SW 1271 (cell line): Measurements from ENCODE around the gene TMEM60.
A peak's percentile ranks its signal among the peaks of the same experiment; 100 is the strongest.
"Not testable (repeated sequence)": the region's sequence is repeated elsewhere in the genome, so short reads cannot be mapped to it uniquely, and the experiment has no call there.

ENCODE experiments used
- DNase-seq, 2 experiments: peaks; one replicate each; lab custom pipeline; 2025; lab: John Stamatoyannopoulos, UW

TMEM60 gene

DNA sequence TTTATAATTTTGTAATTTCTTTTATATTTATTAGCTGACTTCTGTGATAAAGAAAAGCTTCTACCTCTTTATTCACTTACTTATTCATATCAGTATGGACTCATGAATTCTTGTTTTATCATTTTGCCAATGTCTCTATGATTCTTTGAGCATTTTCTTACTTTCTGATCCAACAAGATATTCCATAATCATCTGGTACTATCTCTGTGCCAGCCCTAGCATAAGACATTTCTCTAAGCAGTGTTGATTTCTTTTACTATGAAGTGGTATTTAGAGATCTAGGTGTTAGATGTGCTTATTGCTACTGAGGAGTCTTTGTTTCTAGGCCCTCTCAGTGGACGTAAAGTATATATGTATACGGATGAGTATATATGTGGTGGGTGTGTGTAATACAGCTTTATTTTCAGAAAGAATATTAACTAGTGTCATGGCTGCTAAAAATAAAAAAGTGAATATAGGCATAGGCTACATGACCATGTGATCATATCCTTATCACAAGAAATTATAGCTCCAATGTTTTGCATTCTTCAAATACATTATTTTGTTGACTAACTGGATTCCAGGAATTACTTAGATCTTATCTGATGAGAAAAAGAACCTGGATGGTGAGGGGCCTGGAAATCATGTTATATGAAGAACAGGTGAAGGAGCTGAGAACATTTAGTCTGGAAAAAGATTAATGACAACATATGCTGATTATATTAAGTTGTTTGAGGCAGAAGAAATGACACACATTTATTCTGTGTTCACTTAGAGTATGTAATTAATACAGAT, 13.5 kb upstream of the TMEM60 start:
- DNase-seq, result peak; percentile 15 to 69

DNA sequence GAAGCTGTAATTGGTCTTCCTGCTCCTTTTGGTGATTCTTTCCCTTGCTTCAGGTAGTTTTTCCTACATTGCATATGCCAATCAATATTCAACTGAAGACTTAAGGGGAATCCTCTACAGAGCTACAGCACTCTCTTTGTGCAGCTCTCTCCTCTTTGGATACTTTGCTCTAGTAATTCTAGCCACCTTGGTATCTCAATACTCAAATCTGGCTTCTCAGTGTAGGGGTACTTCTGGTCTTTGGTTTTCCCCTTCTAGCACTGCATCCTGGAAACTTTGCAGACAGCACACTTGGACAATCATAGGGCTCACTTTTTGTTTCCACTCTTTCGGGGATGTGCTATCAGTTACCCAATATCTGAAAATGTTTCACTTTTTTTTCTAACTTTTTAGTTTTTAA, 10.3 kb upstream of the TMEM60 start:
- DNase-seq, result no peak

DNA sequence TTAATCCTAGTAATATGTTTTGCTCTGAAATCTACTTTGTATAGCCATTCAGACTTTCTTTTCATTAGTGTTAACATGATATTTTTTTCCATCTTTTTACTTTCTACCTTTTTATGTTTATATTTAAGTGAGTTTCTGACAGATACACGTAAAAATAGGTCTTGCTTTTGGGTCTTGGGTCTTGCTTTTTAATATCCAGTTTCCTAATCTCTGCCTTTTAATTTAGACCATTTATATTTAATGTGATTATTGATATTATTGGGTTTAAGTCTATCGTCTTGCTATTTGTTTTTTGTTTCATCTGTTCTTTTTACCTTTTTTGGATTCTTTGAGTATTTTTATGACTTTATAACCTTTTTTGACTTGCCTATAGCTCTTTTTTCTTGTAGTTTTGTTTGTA, 8.2 kb upstream of the TMEM60 start:
- no peak for DNase-seq

DNA sequence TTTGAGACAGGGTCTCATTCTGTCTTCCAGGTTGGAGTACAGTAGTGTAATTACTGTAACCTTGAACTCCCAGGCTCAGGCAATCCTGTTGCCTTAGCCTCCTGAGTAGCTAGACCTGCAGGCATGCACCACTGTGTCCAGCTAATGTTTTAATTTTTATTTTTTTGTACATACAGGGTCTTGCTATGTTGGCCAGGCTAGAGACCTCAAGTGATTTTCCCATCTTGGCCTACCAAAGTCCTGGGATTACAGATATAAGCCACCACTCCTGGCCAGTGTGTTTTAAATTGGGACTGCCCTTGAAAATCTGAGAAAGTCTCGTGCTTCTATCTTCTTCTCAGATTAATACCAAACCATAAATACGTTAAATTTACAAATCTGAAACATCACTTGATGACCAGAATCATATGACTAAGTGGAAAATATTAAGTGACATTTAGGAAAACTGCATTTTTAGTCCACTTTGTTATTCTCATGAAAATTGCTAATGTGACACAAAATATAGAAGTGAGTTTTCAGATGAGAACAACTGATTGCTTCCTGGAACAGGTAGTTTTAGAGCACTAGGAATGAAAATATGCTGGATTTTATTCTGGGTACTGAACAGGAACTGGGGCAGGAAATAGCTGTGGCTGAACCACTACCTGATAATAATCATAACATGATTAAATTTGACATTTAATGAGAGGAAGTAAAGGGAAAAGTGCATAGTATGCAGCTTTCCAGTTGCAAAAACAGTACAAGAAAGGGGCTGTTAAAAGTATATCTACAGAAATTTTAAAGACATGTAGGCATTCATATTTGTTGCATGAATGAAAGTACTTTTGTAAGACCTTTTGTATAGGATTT, 4.5 kb upstream of the TMEM60 start:
- no peak for DNase-seq

DNA sequence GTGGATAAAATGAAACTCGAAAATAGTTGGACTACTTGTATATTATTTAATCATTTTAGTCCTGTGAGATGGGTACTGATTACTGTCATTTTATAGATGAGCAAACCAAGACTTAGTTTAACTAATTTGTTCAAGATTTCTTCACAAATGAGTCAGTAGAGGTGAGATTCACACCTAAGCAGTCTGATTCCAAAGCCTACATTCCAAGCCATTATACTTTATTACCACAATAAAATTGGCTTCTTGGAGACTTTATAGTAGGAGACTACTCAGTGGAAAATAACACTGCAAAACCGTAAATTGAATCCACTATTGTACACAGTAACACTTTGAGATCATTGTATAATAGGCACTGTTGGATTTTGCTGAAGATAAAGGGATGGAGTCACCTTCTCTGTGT, 2.5 kb upstream of the TMEM60 start:
- DNase-seq, result no peak

DNA sequence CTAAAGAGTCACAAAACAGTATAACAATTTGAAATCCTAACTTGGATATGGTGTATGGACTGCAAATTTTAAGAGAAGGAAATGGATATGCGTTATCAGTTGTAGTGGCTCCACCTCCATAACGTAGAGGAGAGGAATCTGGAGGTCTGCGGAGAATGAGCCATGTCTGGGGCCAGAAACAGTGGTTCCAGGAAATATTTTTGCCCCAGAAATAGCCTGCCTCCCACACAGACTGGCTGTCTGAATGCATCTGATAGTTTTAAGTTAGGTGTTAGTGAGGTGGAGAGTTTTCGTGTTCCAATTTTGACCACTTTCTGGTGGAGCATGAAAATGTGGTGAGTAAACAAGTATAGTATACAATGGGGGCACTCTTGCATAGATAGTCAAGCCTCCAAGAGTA, 1.9 kb upstream of the TMEM60 start:
- no peak for DNase-seq

DNA sequence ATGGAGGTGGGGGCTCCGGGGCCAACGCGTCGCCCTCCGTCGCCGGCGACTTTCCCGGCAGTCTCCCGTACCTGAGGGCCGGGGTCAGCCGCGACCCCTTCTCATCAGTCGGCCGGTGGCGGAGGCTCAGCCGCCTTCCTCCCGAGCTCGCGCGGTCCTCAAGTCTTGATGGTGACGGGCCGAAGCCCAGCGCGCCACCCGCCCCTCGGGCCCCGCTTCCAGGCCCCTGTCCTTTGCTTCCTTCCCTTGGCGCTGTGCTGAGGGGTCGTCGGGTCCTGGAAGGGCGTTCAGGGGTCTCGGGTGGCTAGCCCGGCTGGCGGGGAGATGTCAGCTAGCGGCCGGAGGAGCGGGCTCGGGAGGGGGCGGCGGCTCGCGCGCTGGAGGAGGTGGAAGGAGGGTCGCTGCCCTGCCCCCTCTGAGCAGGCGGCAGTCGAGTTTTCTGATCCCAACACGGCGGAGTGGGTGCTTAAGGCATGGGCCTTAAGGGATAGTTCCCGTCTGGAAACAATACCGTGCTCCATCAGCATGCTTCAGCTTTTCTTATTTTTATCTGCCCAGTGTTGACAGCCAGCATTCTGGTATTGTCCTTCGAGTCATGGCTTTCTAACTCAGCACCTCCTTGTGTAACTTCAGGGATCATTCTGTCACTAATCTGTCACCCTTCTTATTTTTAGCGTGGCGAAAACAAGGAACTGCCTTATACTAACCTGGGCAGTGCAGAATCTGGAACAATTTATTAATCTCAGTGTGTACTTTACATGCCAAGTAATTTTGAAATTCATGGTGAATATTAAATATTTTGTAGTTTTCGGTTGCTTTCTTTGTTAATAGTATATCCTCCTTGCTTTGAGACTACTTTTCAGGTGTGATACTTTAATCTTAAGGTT, 1.1 kb upstream of the TMEM60 start:
- peak in 1 of 2 experiments; percentile 31 for DNase-seq

DNA sequence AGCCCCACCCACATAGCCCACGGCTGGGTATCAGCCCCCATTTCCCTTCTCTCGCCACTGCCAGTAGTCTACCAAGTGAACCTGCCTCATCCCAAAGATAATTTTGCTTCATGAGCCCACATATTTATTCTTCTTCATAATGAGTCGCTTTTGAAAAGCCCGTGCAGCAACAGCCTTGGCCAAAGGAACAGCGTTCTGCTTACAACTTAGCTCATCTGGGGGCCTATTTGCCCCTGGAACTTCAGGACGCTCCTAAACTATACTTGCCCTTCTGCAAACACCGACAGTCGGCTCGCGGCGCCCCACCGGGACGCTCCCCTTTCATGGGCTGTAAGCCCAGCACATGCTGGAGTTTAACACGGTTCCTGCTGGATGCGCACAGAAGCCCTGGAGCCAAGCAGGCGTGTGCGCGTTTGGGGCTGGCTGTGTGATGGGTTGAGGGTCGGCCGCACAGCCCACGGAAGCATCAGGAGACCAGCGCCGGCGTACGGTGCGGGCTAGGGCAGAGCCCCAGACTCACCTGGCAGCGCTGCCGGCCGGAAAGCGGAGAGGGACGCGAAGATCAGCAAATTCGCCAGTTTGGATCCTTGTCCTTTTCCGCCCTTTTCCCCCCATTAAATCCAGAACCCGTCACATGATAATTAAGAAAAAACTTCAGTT, 370 bp downstream of the TMEM60 start:
- no peak for DNase-seq

DNA sequence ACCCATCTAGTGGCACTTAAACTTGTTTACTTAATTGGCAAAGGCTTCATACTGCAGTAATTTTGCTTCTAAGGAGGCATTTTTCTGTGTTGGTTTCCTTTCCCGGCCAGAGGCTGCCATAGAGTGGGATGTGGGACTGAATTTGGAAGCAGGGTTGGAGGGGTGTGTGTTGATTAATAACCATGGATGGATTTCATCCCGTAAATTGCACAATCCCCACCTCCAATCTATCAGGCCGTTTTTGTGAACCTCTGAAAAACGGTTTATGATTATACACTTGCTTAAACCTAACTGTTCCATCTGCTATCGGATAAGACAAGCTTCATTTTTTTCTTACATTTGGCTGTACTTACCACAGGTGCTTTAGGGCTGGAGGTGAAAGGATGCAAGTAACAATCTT, 1.3 kb downstream of the TMEM60 start:
- no peak for DNase-seq

DNA sequence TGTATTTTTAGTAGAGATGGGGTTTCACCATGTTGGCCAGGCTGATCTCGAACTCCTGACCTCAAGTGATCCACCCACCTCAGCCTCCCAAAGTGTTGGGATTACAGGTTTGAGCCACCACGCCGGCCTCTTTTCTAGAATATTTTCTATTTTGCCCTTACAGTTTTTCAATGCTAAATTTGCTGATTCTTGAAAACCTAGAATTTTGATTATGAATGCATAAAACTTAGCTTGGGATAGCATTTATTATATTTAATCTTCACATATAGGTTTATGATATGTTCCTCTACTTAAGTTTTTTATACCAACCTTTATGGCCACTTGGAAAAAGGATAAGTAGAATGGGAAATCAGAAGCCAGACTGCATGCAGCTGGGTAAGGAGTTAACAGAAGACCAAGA, 2.1 kb downstream of the TMEM60 start:
- no peak for DNase-seq

DNA sequence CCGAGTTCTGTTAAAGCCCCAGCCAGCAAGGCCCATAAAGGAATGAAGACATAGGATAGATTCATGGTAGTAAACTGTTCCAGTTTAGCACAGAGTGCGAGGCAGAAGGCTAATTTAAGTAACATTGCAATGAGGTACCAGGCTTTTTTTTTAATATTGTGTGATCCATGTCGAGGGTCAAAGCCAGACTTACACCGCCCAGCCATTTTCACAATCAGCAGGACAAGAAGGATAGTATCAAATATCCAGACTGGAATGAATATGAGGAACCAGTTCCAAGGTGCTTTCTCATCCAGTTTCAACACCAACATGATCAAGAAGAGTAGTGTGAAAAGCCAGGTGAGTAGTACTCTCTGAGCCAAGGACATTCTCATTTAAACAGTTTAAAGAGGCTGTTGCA, 4.2 kb downstream of the TMEM60 start:
- DNase-seq, result no peak

DNA sequence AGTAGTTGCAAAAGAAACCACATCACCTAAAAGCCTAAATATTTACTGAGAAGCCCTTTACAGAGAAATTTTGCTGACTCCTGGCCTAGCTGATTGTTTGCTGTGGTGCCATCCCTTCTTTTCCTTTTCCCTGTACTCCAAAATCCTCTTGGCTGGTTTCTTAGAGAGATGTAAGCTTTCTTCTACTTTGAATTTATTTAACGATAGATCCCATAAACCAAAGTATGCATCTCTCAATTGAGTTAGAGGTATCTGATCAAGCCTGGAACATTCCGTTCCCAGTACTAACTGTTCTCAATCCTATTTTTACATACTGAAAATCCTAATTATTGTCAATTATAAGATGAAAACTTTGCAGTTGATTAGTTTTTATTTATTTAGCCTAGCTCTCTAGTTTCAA, 6.3 kb downstream of the TMEM60 start:
- no peak for DNase-seq

DNA sequence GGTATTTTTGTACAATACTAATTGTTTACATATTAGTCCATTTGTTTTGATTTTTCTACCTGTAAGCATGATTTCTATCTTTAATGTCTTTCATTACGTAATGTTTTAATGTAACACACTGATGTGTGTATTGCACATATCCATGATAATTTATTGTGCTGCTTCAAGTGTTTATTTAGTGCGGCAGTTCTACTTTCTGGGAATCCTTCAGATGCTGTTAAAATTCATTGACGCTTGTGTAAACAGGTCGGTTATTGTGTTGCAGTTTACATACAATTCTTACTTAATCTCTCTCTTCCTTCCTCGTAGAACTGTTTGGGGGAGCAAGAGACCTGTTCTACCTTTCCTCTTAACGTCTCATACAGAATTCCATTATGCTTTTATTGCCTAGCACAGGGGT, 6.9 kb downstream of the TMEM60 start:
- no peak for DNase-seq

DNA sequence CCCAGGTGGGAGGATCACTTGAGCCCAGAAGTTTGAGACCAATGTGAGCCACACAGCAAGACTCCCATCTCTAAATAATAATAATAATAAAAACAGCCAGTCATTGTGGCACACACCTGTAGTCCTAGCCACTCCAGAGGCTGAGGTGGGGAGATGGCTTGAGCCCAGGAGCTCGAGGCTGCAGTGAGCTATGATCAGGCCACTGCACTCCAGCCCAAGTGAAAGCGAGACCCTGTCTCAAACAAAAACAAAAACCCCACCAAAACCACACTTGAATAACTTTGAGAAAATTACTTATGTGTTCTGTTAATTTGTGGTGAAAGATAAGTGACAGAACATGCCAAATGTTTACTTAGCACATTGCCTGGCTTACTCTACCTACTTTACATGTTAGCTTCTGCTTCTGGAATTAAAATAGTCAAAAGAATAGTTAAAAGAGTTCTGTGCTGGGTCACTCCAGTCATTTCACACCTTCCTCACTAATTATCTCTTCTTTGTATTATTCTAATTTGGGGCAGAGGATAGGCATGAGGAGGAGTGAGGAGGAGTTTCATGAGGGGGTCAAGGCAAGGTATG, 9.8 kb downstream of the TMEM60 start:
- no peak for DNase-seq

DNA sequence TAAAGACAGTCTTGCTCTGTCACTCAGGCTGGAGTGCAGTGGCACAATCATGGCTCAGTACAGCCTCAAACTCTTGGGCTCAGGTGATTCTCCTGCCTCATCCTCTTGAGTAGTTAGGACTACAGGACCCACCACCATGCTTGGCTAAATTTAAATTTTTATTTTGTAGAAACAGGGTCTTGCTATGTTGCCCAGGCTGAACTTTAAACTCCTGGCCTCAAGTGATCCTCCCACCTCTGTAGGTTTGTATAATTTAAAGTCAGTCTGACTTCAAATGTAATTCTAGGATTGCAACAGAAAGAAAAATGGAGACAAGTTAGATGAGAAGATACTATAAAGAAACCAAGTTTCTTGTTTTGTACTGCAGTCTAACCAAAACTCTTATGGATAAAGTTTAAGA, 11.5 kb downstream of the TMEM60 start:
- DNase-seq, result no peak

DNA sequence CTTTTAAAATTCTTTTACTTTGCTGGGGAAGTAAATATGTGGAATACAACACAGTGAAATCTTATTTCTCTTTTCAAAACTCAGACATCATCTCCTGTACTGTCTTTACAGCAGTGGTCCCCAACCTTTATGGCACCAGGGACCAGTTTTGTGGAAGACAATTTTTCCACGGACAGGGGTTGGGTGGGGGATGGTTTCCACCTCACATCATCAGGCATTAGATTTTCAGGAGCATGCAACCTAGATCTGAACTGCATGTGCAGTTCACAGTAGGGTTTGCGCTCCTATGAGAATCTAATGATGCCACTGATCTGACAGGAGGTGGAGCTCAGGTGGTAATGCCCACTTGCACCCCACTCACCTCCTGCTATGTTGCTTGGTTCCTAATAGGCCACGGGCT, 12.2 kb downstream of the TMEM60 start:
- no peak for DNase-seq

DNA sequence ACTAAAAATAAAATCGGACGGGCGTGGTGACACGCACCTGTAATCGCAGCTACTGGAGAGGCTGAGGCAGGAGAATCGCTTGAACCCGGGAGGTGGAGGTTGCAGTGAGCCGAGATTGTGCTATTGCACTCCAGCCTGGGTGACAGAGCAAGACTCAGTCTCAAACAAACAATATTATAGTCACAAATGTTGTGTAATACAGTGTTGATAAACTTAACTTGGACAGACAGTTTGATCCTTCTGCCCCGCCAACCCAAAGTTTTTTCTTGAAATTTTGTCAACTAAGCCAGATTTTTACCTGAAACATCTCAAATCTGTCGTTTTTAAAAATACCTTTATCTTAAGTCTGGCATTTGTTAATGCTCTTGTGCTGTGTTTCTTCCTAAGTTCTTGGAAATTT, 13.8 kb downstream of the TMEM60 start:
- not testable (repeated sequence) for DNase-seq

DNA sequence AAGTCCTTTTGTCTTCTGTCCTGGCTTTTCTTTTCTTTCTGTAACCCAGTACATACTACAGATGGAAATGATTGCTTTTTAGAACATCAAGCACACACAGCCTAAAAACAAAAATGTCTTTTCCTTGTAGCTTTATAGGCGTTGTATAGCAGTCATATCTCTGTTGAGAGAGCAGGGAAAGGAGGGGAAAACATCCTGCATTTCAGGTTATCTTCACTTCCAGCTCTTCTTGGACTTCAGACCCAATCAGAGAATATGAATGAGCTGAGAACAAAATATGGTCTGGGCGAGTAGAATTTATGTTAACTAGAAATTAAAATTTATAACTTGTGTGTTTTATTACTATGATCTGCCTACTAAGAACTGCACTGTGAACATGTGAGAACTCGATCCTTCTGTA, 14.7 kb downstream of the TMEM60 start:
- no peak for DNase-seq

DNA sequence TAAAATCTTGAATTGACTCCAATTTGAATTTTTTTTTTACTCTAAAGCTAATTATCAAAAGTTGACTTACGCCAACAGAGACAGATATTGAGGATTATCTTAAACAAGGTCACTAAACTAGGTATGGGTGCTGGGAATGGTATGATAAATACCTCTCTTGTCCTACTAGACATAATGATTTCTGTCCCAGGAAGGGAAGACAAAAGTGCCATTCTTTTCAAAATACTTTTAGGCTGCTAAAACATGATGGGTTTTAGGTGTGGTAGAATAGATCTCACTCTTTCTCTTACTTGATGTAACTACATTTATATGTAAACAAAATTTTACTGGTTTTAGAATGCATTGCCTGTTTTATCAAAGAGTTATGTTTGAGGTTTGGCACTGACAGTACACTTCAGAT, 15.1 kb downstream of the TMEM60 start:
- DNase-seq, result no peak

DNA sequence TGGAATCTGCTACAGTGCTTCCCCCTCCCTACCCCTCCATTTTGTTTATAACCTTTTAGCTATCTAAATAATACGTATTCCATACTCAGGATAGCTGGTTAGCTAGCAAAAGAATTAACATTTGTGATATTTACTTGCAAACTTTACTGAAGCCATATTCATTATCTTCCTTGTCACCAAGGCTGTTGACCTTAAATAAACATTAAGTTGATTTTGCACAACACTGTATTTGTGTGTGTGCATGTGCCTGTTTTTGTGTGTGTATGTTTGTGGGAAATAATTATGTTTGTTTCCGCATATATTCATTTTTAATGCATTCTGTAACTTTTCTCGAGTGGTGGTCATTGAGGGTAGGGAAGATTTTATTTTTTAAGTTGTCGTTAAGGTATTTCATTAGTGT, 15.9 kb downstream of the TMEM60 start:
- DNase-seq, result no peak

DNA sequence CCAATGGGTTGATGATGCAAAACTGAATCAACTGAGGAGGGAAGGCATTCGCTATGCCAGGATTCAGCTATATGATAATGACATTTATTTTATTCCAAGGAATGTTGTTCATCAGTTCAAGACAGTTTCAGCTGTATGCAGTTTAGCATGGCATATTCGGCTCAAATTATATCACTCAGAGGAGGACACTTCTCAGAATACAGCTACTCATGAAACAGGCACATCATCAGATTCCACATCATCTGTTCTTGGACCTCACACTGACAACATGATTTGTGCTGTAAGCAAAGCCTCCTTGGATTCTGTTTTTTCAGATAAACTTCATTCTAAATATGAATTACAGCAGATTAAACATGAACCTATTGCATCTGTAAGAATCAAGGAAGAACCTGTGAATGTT, 19.7 kb downstream of the TMEM60 start:
- no peak for DNase-seq

DNA sequence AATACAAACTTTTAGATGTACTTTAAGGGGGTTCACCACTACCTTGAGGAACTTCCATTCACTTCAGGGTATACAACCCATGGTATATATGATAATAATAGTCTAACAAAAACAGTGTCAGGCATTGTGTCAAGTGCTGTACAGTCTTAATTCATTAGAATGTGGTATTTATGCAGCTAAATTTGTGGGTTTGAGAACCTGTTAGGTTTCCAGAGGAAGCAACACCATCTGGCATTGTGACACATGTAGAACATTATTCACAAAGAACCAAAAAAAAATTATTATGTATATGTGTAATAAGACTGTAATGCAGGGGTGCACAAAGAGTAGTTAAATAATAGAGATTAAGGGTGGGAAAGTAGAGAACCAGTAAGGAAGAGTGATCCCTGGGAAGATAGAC, 26.3 kb downstream of the TMEM60 start:
- no peak for DNase-seq
